SK-N-SH treated with all-trans-retinoic acid at 6 μM for 48 hours (cell line): ENCODE data around the gene TCAIM.

Source experiments
- ARNTL ChIP-seq: fragments of 450-650 bp; formaldehyde crosslinking; IDR thresholded peaks from 2 replicates; pipeline ENCODE4 v1.5.0; 2020; ENCODE audit warnings: low read depth, mild to moderate bottlenecking, moderate library complexity, borderline replicate concordance
- ZNF8 ChIP-seq: fragments of 450-650 bp; formaldehyde crosslinking; IDR thresholded peaks from 2 replicates; pipeline ENCODE4 v1.5.0; 2020; ENCODE audit warnings: mild to moderate bottlenecking, moderate library complexity
- TF ChIP-seq, protein P1 (sequence below): fragments of 250-450 bp; sonication (Bioruptor Pico); IDR thresholded peaks from 2 replicates; pipeline ENCODE4 v1.8.0; 2021; ENCODE audit warnings: low read depth, mild to moderate bottlenecking, moderate library complexity, borderline replicate concordance

DNA sequence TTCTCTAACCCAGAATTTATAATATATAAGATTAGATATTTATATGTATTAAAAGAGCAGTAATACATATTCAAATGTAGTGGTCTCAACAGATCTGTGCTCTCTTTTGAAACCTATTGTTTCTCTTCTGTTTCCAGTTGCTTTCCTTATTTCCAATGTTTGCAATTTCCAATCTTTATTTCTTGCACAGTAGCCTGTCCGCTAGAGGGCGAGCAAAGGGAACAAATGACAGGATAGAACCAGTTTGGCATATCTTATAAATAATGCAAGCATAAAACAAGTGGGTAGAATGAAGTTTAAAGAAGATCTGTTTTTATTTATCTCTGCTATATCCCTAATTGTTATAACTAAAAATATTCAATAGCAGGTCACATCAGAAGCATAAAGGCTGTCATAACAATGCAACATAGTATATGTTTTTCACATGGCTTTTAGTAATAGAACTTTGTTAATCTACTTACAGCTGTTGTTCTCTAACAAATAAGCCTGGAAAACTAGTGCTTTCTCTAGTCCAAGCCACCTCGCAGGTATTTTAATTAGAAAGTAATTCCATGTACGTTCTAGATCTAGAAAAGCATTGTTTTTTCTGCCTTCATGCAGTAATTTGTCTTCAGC is 15.1 kb upstream of the TCAIM start:
- TF ChIP-seq, protein P1, sequence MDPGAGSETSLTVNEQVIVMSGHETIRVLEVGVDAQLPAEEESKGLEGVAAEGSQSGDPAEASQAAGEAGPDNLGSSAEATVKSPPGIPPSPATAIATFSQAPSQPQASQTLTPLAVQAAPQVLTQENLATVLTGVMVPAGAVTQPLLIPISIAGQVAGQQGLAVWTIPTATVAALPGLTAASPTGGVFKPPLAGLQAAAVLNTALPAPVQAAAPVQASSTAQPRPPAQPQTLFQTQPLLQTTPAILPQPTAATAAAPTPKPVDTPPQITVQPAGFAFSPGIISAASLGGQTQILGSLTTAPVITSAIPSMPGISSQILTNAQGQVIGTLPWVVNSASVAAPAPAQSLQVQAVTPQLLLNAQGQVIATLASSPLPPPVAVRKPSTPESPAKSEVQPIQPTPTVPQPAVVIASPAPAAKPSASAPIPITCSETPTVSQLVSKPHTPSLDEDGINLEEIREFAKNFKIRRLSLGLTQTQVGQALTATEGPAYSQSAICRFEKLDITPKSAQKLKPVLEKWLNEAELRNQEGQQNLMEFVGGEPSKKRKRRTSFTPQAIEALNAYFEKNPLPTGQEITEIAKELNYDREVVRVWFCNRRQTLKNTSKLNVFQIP (CRISPR knock-in tag): no peak
- TF ChIP-seq ZNF8 (CRISPR knock-in tag): no peak
- no peak for TF ChIP-seq ARNTL (CRISPR knock-in tag)
